ENCODE results near the gene MC4R.

MC4R gene

DNA sequence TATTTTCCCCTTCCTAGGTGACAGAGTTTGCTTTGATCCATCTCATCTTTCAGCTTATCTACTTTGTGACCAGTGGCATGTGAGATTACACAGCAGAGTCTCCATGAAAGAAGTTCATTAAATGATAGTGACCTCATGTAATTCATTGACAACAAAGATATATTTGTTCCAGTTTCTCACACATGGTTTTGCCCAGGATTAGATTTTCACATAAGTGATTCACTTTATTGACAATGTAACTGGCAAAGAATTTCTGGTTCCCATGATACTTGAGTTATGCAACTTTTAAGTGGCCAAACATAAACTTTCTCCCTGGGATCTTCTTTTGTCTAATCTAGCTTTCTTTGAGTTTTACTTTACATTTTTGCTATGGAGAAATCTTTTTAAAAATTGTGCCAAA lies 50.0 kb downstream of the MC4R start:
- DNase-seq = no peak

Measured in activated CD8-positive, alpha-beta memory T cell treated with anti-CD3 and anti-CD28 coated beads, Interleukin-2, amount 50 U/mL, for 4 hours (primary cell).